IMR-90 (cell line): ENCODE measurements around the gene SLC9C2. TPM values are rescaled to one million over a fixed set of nuclear protein-coding genes. Genes with fewer than 3 reads are reported as not detected.

Experiments used
- ATAC-seq: fragments of 200-7000 bp; cut with Tn5 transposase; 2 replicates; pipeline ENCODE4 v1.9.1; 2020; ENCODE audit warnings: low read depth, mild to moderate bottlenecking, moderate library complexity
- BruUV-seq: library from RNA; stranded (reverse); fragments of 400-500 nt; replicated peaks from 2 replicates; lab custom pipeline; 2021; lab: Mats Ljungman, UMichigan
- CTCF ChIA-PET: fragments of 300-600 bp; formaldehyde crosslinking; extraction: SDS; loops from one replicate; lab custom pipeline; 2021; ENCODE audit warnings: antibody characterized with exemption; lab: Yijun Ruan, JAX
- POLR2A ChIA-PET: fragments of 300-600 bp; sonication (Branson Sonifier 250); formaldehyde crosslinking; loops from one replicate; lab custom pipeline; 2022; ENCODE audit warnings: antibody characterized with exemption; ENCODE audit not compliant: unreplicated experiment; lab: Charles Lee
- DNase-seq: peaks from one replicate; pipeline ENCODE4 v3.0.0; 2013
- H2AFZ ChIP-seq: replicated peaks from 2 replicates; pipeline ENCODE3; 2013; ENCODE audit warnings: low read length, mild to moderate bottlenecking; ENCODE audit not compliant: poor library complexity
- H2AK5ac ChIP-seq: 2 replicates; pipeline ENCODE4 v1.6.1; 2013; ENCODE audit warnings: low read depth, low read length, inconsistent platforms
- H2AK9ac ChIP-seq: replicated peaks from 2 replicates; pipeline ENCODE3; 2013; ENCODE audit warnings: mild to moderate bottlenecking, low read depth, low read length, moderate library complexity; ENCODE audit not compliant: poor library complexity
- H2BK120ac ChIP-seq: 2 replicates; pipeline ENCODE4 v1.6.1; 2013; ENCODE audit warnings: low read depth, low read length, inconsistent platforms
- H2BK15ac ChIP-seq: 3 replicates; pipeline ENCODE4 v1.6.1; 2013; ENCODE audit warnings: low read depth, low read length, inconsistent platforms
- H2BK20ac ChIP-seq: 2 replicates; pipeline ENCODE4 v1.6.1; 2013; ENCODE audit warnings: low read depth, mild to moderate bottlenecking, inconsistent platforms, low read length, moderate library complexity
- H2BK5ac ChIP-seq: 2 replicates; pipeline ENCODE4 v1.6.1; 2013; ENCODE audit warnings: mild to moderate bottlenecking, low read depth, low read length, inconsistent platforms; ENCODE audit not compliant: poor library complexity, severe bottlenecking
- H3K14ac ChIP-seq: replicated peaks from 2 replicates; pipeline ENCODE4 v1.6.1; 2013; ENCODE audit warnings: low read depth, low read length, inconsistent platforms
- H3K18ac ChIP-seq: 2 replicates; pipeline ENCODE4 v1.6.1; 2013; ENCODE audit warnings: low read depth, low read length, control low read depth
- H3K23ac ChIP-seq: 2 replicates; pipeline ENCODE4 v1.6.1; 2013; ENCODE audit warnings: low read depth, low read length, inconsistent platforms
- H3K27ac ChIP-seq: 2 replicates; pipeline ENCODE4 v1.5.1; 2013; ENCODE audit warnings: mild to moderate bottlenecking, control low read depth, low read length; ENCODE audit not compliant: insufficient read depth
- H3K27me3 ChIP-seq: 2 replicates; pipeline ENCODE4 v1.6.1; 2013; ENCODE audit warnings: low read length; ENCODE audit not compliant: control insufficient read depth, insufficient read depth
- H3K36me3 ChIP-seq: 2 replicates; pipeline ENCODE4 v1.6.1; 2013; ENCODE audit warnings: low read length, mixed read lengths; ENCODE audit not compliant: control insufficient read depth, insufficient read depth
- H3K4ac ChIP-seq: 2 replicates; pipeline ENCODE4 v1.6.1; 2013; ENCODE audit warnings: low read depth, low read length, inconsistent platforms
- H3K4me1 ChIP-seq: 2 replicates; pipeline ENCODE4 v1.6.1; 2013; ENCODE audit warnings: low read length, mixed read lengths; ENCODE audit not compliant: control insufficient read depth, insufficient read depth
- H3K4me2 ChIP-seq: 2 replicates; pipeline ENCODE4 v1.6.1; 2013; ENCODE audit warnings: low read depth, mild to moderate bottlenecking, control low read depth, low read length, moderate library complexity
- H3K4me3 ChIP-seq: 2 replicates; pipeline ENCODE4 v1.5.1; 2013; ENCODE audit warnings: low read depth, mild to moderate bottlenecking, control low read depth, low read length, moderate library complexity; ENCODE audit not compliant: insufficient read depth
- H3K56ac ChIP-seq: 2 replicates; pipeline ENCODE4 v1.6.1; 2013; ENCODE audit warnings: low read length, inconsistent platforms; ENCODE audit not compliant: insufficient read depth; ENCODE audit errors: extremely low read depth
- H3K79me1 ChIP-seq, 2 experiments: 2 replicates each; pipeline ENCODE4 v1.6.1; 2013; ENCODE audit warnings: low read length in 2 of 2, inconsistent platforms in 1 of 2, low read depth in 1 of 2
- H3K9ac ChIP-seq: 2 replicates; pipeline ENCODE4 v1.6.1; 2013; ENCODE audit warnings: low read depth, low read length, control low read depth
- H3K9me1 ChIP-seq: 2 replicates; pipeline ENCODE4 v1.6.1; 2013; ENCODE audit warnings: low read length, inconsistent platforms; ENCODE audit not compliant: insufficient read depth
- H3K9me3 ChIP-seq: 2 replicates; pipeline ENCODE4 v1.6.1; 2013; ENCODE audit warnings: low read length; ENCODE audit not compliant: control insufficient read depth, insufficient read depth
- H4K20me1 ChIP-seq: 2 replicates; pipeline ENCODE4 v1.6.1; 2013; ENCODE audit warnings: low read length, inconsistent platforms; ENCODE audit not compliant: insufficient read depth
- H4K5ac ChIP-seq: 2 replicates; pipeline ENCODE4 v1.6.1; 2013; ENCODE audit warnings: mild to moderate bottlenecking, low read depth, low read length, control low read depth
- H4K8ac ChIP-seq, 2 experiments: 2 replicates each; pipeline ENCODE4 v1.6.1; 2013; ENCODE audit warnings: low read depth in 2 of 2, low read length in 2 of 2, control low read depth in 1 of 2, inconsistent platforms in 1 of 2
- H4K91ac ChIP-seq: 2 replicates; pipeline ENCODE4 v1.6.1; 2013; ENCODE audit warnings: low read depth, low read length, inconsistent platforms; ENCODE audit not compliant: insufficient read depth
- CHD1 ChIP-seq: IDR thresholded peaks from 2 replicates; pipeline ENCODE4 v1.6.1; 2012; ENCODE audit warnings: low read depth, low read length, improper control_type of control experiment
- RAD21 ChIP-seq: IDR thresholded peaks from 2 replicates; pipeline ENCODE4 v1.6.1; 2012; ENCODE audit warnings: low read length, improper control_type of control experiment
- RCOR1 ChIP-seq: IDR thresholded peaks from 2 replicates; pipeline ENCODE4 v1.6.1; 2012; ENCODE audit warnings: mild to moderate bottlenecking, low read length, improper control_type of control experiment; ENCODE audit not compliant: insufficient replicate concordance
- RFX5 ChIP-seq: IDR thresholded peaks from 2 replicates; pipeline ENCODE4 v1.8.0; 2012; ENCODE audit warnings: low read depth, mild to moderate bottlenecking, low read length, moderate library complexity
- WGBS, 2 experiments: methylation state at CpG; one replicate each; pipeline versions ENCODE4 v1.1.5 to v1.1.7; 2013; ENCODE audit warnings: missing lambda C conversion rate in 2 of 2; ENCODE audit not compliant: insufficient read length in 1 of 2; ENCODE audit errors: extremely low coverage in 2 of 2; 5-methylcytosine and 5-hydroxymethylcytosine counted together
- dilution Hi-C: fragments of 300-500 bp; cut with HindIII; formaldehyde crosslinking; loops from one replicate; pipeline ENCODE4 v1.14.3; 2018; ENCODE audit warnings: low sequenced_read_pairs; ENCODE audit not compliant: unreplicated experiment
- in situ Hi-C: fragments of 300-500 bp; cut with MboI; formaldehyde crosslinking; loops from 3 replicates; pipeline ENCODE4 v1.14.3; 2019; ENCODE audit warnings: low sequenced_read_pairs, inconsistent platforms, mixed read lengths
- intact Hi-C: fragments of 100-400 bp; cut with micrococcal nuclease; formaldehyde crosslinking; loops from 2 replicates; pipeline ENCODE4 v1.10.0; 2022
- polyA plus RNA-seq, 3 experiments: library from polyadenylated mRNA; depleted of rRNA; stranded (reverse); fragments of >200 nt; gene quantifications; 2 replicates each; pipeline ENCODE4 v1.2.3, GENCODE V29; 2012; ENCODE audit warnings: low replicate concordance in 1 of 3
- total RNA-seq: library from RNA; depleted of rRNA; stranded (reverse); fragments of >200 nt; gene quantifications from 2 replicates; pipeline ENCODE4 v1.2.3, GENCODE V29; 2012
- TF ChIP-seq, protein P1 (sequence below): conservative IDR thresholded peaks from 2 replicates; pipeline ENCODE4 v1.5.1; 2012; ENCODE audit warnings: mild to moderate bottlenecking, low read depth, low read length, improper control_type of control experiment
- TF ChIP-seq, protein P2 (sequence below): fragments of 150-350 bp; IDR thresholded peaks from 2 replicates; pipeline ENCODE4 v1.6.1; 2017; ENCODE audit warnings: mild to moderate bottlenecking, antibody characterized with exemption, low read length, low read depth

SLC9C2 gene
- total and polyA plus RNA-seq, 2 of the 4 experiments (the other 2 are of a cell fraction) = not detected

DNA sequence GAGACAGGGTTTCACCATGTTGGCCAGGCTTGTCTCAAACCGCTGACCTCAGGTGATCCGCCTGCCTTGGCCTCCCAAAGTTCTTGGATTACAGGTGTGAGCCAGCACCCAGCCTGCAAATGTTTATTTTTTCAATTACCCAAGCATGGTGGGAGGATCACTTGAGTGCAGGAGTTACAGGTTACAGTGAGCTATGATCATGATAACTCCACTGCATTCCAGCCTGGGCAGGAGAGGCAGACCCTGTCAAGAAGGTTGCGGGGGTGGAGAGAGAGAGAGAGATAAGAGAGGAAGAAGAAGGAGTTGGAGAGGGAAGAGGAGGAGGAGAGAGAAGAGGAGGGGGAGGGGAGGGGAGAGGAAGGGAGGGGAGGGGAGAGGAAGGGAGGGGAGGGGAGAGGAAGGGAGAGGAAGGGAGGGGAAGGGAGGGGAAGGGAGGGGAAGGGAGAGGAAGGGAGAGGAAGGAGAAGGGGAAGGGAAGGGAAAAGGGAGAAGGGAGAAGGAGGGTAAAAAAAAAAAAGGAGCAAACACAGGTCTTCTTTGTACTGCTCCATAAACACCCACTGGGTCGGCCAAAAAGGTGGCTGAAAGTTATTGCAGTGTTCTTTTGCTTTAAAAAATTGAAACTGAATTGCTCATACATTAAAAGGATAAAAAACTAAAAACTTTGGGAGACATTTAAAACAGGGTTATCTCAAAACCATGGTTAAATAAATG is 5.8 kb upstream of the SLC9C2 start:
- no peak overlapping the region for H3K4me3 ChIP-seq
- no peak overlapping the region for H3K27ac ChIP-seq
- H3K4me1 ChIP-seq = no peaks in the 10 kb centered on the region
- H2AK9ac ChIP-seq = no peak overlapping the region
- H2BK120ac ChIP-seq = no peak overlapping the region
- H3K36me3 ChIP-seq = no peaks in the 10 kb centered on the region
- no peak overlapping the region for H3K56ac ChIP-seq
- CTCF ChIA-PET = no interaction called here
- H2BK15ac ChIP-seq = no peak overlapping the region
- H4K20me1 ChIP-seq = no peaks in the 10 kb centered on the region
- H3K27me3 ChIP-seq = peaks cover 3% of the 10 kb centered on the region
- H2BK20ac ChIP-seq = no peak overlapping the region
- no TSS peak for BruUV-seq
- TF ChIP-seq RAD21 = no peak
- TF ChIP-seq RCOR1 = no peak
- TF ChIP-seq CHD1 = no peak
- no peak for TF ChIP-seq RFX5
- TF ChIP-seq, protein P1, sequence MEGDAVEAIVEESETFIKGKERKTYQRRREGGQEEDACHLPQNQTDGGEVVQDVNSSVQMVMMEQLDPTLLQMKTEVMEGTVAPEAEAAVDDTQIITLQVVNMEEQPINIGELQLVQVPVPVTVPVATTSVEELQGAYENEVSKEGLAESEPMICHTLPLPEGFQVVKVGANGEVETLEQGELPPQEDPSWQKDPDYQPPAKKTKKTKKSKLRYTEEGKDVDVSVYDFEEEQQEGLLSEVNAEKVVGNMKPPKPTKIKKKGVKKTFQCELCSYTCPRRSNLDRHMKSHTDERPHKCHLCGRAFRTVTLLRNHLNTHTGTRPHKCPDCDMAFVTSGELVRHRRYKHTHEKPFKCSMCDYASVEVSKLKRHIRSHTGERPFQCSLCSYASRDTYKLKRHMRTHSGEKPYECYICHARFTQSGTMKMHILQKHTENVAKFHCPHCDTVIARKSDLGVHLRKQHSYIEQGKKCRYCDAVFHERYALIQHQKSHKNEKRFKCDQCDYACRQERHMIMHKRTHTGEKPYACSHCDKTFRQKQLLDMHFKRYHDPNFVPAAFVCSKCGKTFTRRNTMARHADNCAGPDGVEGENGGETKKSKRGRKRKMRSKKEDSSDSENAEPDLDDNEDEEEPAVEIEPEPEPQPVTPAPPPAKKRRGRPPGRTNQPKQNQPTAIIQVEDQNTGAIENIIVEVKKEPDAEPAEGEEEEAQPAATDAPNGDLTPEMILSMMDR = no peak
- TF ChIP-seq, protein P2, sequence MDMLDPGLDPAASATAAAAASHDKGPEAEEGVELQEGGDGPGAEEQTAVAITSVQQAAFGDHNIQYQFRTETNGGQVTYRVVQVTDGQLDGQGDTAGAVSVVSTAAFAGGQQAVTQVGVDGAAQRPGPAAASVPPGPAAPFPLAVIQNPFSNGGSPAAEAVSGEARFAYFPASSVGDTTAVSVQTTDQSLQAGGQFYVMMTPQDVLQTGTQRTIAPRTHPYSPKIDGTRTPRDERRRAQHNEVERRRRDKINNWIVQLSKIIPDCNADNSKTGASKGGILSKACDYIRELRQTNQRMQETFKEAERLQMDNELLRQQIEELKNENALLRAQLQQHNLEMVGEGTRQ = no peak
- H3K4ac ChIP-seq = no peak overlapping the region
- no peak overlapping the region for H3K23ac ChIP-seq
- WGBS, 2 experiments = no CpG with 5 or more reads among the region's 4 CpGs
- H3K9me1 ChIP-seq = no peaks in the 10 kb centered on the region
- H4K5ac ChIP-seq = no peak overlapping the region
- in situ Hi-C loops (no loop called here), intact Hi-C loops (no loop called here), dilution Hi-C loops (no loop called here)
- H3K18ac ChIP-seq = no peak overlapping the region
- no peak overlapping the region for H2AK5ac ChIP-seq
- no peak overlapping the region for H3K4me2 ChIP-seq
- no peaks in the 10 kb centered on the region for H3K79me1 ChIP-seq
- H4K91ac ChIP-seq = no peak overlapping the region
- no peak overlapping the region for H4K8ac ChIP-seq
- no peak overlapping the region for H3K14ac ChIP-seq
- POLR2A ChIA-PET = no interaction called here
- DNase-seq = no peak
- no peak overlapping the region for H3K9ac ChIP-seq
- no peaks in the 10 kb centered on the region for H3K9me3 ChIP-seq
- H2AFZ ChIP-seq = no peak overlapping the region
- no peak overlapping the region for H2BK5ac ChIP-seq
- no peak for ATAC-seq
